GM12878 (cell line): ENCODE results near the gene COL2A1.

Source experiments
- BHLHE40 ChIP-seq, 2 experiments: fragments of 450-650 bp in 1 of 2; IDR thresholded peaks; 2 replicates each; pipeline ENCODE4 v1.6.1; 2011 to 2017; ENCODE audit warnings: low read depth in 2 of 2, borderline replicate concordance in 1 of 2, improper control_type of control experiment in 1 of 2, low read length in 1 of 2, mild to moderate bottlenecking in 1 of 2
- EP300 ChIP-seq, 2 experiments: fragments of 150-350 bp in 1 of 2; IDR thresholded peaks; 2 replicates each; pipeline ENCODE4 v1.6.1; 2011 to 2012; ENCODE audit warnings: low read depth in 2 of 2, low read length in 2 of 2, borderline replicate concordance in 1 of 2, improper control_type of control experiment in 1 of 2, inconsistent platforms in 1 of 2; ENCODE audit not compliant: control insufficient read depth in 1 of 2
- MAX ChIP-seq: IDR thresholded peaks from 2 replicates; pipeline ENCODE4 v1.6.1; 2012; ENCODE audit warnings: low read depth, low read length, improper control_type of control experiment
- MTA3 ChIP-seq: IDR thresholded peaks from 2 replicates; pipeline ENCODE4 v1.6.1; 2012; ENCODE audit warnings: low read length, inconsistent platforms, borderline replicate concordance
- SREBF2 ChIP-seq: IDR thresholded peaks from 2 replicates; pipeline ENCODE4 v1.6.1; 2012; ENCODE audit warnings: mild to moderate bottlenecking, low read length
- SUZ12 ChIP-seq: fragments of 200-600 bp; sonication (generic); IDR thresholded peaks from one replicate; pipeline ENCODE4 v1.6.1; 2018; ENCODE audit warnings: antibody characterized with exemption, mild to moderate bottlenecking; ENCODE audit not compliant: unreplicated experiment
- TBL1XR1 ChIP-seq: IDR thresholded peaks from 2 replicates; pipeline ENCODE4 v1.6.1; 2012; ENCODE audit warnings: low read depth, low read length, improper control_type of control experiment
- TF ChIP-seq, protein P1 (sequence below): IDR thresholded peaks from 2 replicates; pipeline ENCODE4 v1.6.1; 2012; ENCODE audit warnings: mild to moderate bottlenecking, low read depth, low read length
- TF ChIP-seq, protein P2 (sequence below), 3 experiments: IDR thresholded peaks in 2 of 3; conservative IDR thresholded peaks in 1 of 3; 2 replicates each; pipeline ENCODE4 v1.5.1; 2011; ENCODE audit warnings: low read depth in 3 of 3, low read length in 3 of 3, mild to moderate bottlenecking in 3 of 3, control low read depth in 2 of 3, moderate library complexity in 2 of 3, inconsistent platforms in 1 of 3, mixed read lengths in 1 of 3; ENCODE audit not compliant: control insufficient read depth in 2 of 3, insufficient read depth in 1 of 3; ENCODE audit errors: extremely low read depth in 1 of 3

GRCh38 chr12:47999816-48000215 lies 4.5 kb downstream of the COL2A1 start:
- TF ChIP-seq, protein P1, sequence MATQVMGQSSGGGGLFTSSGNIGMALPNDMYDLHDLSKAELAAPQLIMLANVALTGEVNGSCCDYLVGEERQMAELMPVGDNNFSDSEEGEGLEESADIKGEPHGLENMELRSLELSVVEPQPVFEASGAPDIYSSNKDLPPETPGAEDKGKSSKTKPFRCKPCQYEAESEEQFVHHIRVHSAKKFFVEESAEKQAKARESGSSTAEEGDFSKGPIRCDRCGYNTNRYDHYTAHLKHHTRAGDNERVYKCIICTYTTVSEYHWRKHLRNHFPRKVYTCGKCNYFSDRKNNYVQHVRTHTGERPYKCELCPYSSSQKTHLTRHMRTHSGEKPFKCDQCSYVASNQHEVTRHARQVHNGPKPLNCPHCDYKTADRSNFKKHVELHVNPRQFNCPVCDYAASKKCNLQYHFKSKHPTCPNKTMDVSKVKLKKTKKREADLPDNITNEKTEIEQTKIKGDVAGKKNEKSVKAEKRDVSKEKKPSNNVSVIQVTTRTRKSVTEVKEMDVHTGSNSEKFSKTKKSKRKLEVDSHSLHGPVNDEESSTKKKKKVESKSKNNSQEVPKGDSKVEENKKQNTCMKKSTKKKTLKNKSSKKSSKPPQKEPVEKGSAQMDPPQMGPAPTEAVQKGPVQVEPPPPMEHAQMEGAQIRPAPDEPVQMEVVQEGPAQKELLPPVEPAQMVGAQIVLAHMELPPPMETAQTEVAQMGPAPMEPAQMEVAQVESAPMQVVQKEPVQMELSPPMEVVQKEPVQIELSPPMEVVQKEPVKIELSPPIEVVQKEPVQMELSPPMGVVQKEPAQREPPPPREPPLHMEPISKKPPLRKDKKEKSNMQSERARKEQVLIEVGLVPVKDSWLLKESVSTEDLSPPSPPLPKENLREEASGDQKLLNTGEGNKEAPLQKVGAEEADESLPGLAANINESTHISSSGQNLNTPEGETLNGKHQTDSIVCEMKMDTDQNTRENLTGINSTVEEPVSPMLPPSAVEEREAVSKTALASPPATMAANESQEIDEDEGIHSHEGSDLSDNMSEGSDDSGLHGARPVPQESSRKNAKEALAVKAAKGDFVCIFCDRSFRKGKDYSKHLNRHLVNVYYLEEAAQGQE: no peak
- TF ChIP-seq, protein P2, sequence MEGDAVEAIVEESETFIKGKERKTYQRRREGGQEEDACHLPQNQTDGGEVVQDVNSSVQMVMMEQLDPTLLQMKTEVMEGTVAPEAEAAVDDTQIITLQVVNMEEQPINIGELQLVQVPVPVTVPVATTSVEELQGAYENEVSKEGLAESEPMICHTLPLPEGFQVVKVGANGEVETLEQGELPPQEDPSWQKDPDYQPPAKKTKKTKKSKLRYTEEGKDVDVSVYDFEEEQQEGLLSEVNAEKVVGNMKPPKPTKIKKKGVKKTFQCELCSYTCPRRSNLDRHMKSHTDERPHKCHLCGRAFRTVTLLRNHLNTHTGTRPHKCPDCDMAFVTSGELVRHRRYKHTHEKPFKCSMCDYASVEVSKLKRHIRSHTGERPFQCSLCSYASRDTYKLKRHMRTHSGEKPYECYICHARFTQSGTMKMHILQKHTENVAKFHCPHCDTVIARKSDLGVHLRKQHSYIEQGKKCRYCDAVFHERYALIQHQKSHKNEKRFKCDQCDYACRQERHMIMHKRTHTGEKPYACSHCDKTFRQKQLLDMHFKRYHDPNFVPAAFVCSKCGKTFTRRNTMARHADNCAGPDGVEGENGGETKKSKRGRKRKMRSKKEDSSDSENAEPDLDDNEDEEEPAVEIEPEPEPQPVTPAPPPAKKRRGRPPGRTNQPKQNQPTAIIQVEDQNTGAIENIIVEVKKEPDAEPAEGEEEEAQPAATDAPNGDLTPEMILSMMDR (IDR thresholded peaks at IDR 0.05 in 2 of 3, conservative IDR thresholded peaks at IDR 0.05 in 1 of 3; ENCODE audit: control insufficient read depth in 2 of 3, extremely low read depth in 1 of 3, insufficient read depth in 1 of 3, low read depth in 3 of 3, low read length in 3 of 3): no peak
- no peak for TF ChIP-seq SREBF2
- no peak for TF ChIP-seq TBL1XR1
- TF ChIP-seq MTA3: no peak
- TF ChIP-seq BHLHE40 (IDR thresholded peaks at IDR 0.05; ENCODE audit: borderline replicate concordance in 1 of 2, low read depth in 2 of 2, low read length in 1 of 2): no peak
- TF ChIP-seq MAX: no peak
- TF ChIP-seq EP300 (IDR thresholded peaks at IDR 0.05; ENCODE audit: borderline replicate concordance in 1 of 2, control insufficient read depth in 1 of 2, low read depth in 2 of 2, low read length in 2 of 2): no peak
- TF ChIP-seq SUZ12: no peak
